Lower leg skin (tissue), 3 donors: ENCODE measurements around the gene ATF7IP2.

Source experiments
- CTCF ChIP-seq, 3 donors: fragments of 450-650 bp; IDR thresholded peaks; one replicate each; pipeline ENCODE4 v1.5.1; 2016; ENCODE audit warnings: antibody characterized with exemption in 3 of 3, mild to moderate bottlenecking in 3 of 3, moderate library complexity in 2 of 3
- POLR2A ChIP-seq, 2 donors: fragments of 450-650 bp; IDR thresholded peaks; one replicate each; pipeline ENCODE4 v1.6.1; 2016 to 2017; ENCODE audit warnings: antibody characterized with exemption in 2 of 2, mild to moderate bottlenecking in 1 of 2, moderate library complexity in 1 of 2

- TF ChIP-seq CTCF (IDR thresholded peaks at IDR 0.05), result no peak
- no peak for TF ChIP-seq POLR2A (IDR thresholded peaks at IDR 0.05)
Measured at GRCh38 chr16:10383626-10384025, 2.2 kb upstream of the ATF7IP2 start.
